Globus pallidus (tissue), 1 donor: ENCODE results near the gene SLC26A1.
A peak's percentile ranks its signal among the peaks of the same experiment; 100 is the strongest.
"Not testable (repeated sequence)": the region's sequence is repeated elsewhere in the genome, so short reads cannot be mapped to it uniquely, and the experiment has no call there.

Source experiments
- DNase-seq: peaks from one replicate; pipeline ENCODE4 v3.0.0-alpha.2; 2015; ENCODE audit warnings: low spot score

Gene SLC26A1

GRCh38 chr4:984336-985054, 8.7 kb downstream of the SLC26A1 start:
- no peak for DNase-seq

- no peak for DNase-seq
Observed at GRCh38 chr4:982814-983213, 10.4 kb downstream of the SLC26A1 start.

GRCh38 chr4:982291-982690, 10.9 kb downstream of the SLC26A1 start:
- DNase-seq = no peak

GRCh38 chr4:978957-979701, 14.1 kb downstream of the SLC26A1 start:
- no peak for DNase-seq

GRCh38 chr4:976016-976415, 17.2 kb downstream of the SLC26A1 start:
- DNase-seq = not testable (repeated sequence)

GRCh38 chr4:974668-975067, 18.5 kb downstream of the SLC26A1 start:
- no peak for DNase-seq

- peak; percentile 87 for DNase-seq
Observed at GRCh38 chr4:973431-974397, 19.5 kb downstream of the SLC26A1 start, which contains the start of gene DGKQ. Gene DGKQ, minus strand, starts transcription at chr4:973569. Its CDS starts 87 bp downstream, at chr4:973482.

GRCh38 chr4:972651-973424, 20.4 kb downstream of the SLC26A1 start:
- no peak for DNase-seq

- no peak for DNase-seq
Observed at GRCh38 chr4:971666-972500, 21.3 kb downstream of the SLC26A1 start.

GRCh38 chr4:970854-971520, 22.2 kb downstream of the SLC26A1 start:
- DNase-seq = no peak

GRCh38 chr4:970046-970745, 23.0 kb downstream of the SLC26A1 start:
- no peak for DNase-seq

- DNase-seq = no peak
Observed at GRCh38 chr4:968621-969394, 24.4 kb downstream of the SLC26A1 start.

GRCh38 chr4:968221-968620, 25.0 kb downstream of the SLC26A1 start:
- DNase-seq = no peak

GRCh38 chr4:967113-968104, 25.8 kb downstream of the SLC26A1 start:
- no peak for DNase-seq

GRCh38 chr4:966266-967112, 26.7 kb downstream of the SLC26A1 start:
- no peak for DNase-seq

GRCh38 chr4:965766-966134, 27.5 kb downstream of the SLC26A1 start:
- no peak for DNase-seq
